Transverse colon (tissue), 4 donors: ENCODE results near the gene SPRN. TPM values are rescaled to one million over a fixed set of nuclear protein-coding genes. Genes with fewer than 3 reads are reported as not detected.
"Not testable (repeated sequence)": the region's sequence is repeated elsewhere in the genome, so short reads cannot be mapped to it uniquely, and the experiment has no call there.

Experiments used
- DNase-seq: peaks from one replicate; pipeline ENCODE4 v3.0.0-alpha.2; 2019
- H3K27ac ChIP-seq, 4 donors: fragments of 200-600 bp; sonication (generic); 2 replicates each; pipeline ENCODE4 v1.5.1; 2016 to 2018; ENCODE audit warnings: inconsistent platforms in 4 of 4
- H3K27me3 ChIP-seq: fragments of 200-600 bp; sonication (generic); 2 replicates; pipeline ENCODE4 v1.5.1; 2017; ENCODE audit warnings: inconsistent platforms
- H3K36me3 ChIP-seq, 4 donors: fragments of 200-600 bp; sonication (generic); 2 replicates each; pipeline ENCODE4 v1.5.1; 2017 to 2019; ENCODE audit warnings: inconsistent platforms in 4 of 4
- H3K4me1 ChIP-seq, 4 donors: fragments of 200-600 bp; sonication (generic); 2 replicates each; pipeline ENCODE4 v1.5.1; 2017 to 2020; ENCODE audit warnings: inconsistent platforms in 4 of 4
- H3K4me3 ChIP-seq, 4 donors: fragments of 200-600 bp; sonication (generic); 1 replicate in 1 of 4; 2 replicates in 3 of 4; pipeline versions ENCODE4 v1.5.1 to v1.6.1; 2017 to 2019; ENCODE audit warnings: inconsistent platforms in 4 of 4
- H3K9me3 ChIP-seq, 2 donors: fragments of 200-600 bp; sonication (generic); 2 replicates each; pipeline ENCODE4 v1.5.1; 2017 to 2019; ENCODE audit warnings: inconsistent platforms in 2 of 2
- CTCF ChIP-seq, 5 experiments: fragments of 200-600 bp in 3 of 5; fragments of 450-650 bp in 2 of 5; sonication (generic) in 3 of 5; IDR thresholded peaks; 1 replicate in 2 of 5; 2 replicates in 3 of 5; pipeline ENCODE4 v1.5.1; 2016 to 2017; ENCODE audit warnings: antibody characterized with exemption in 5 of 5, inconsistent platforms in 3 of 5, mild to moderate bottlenecking in 2 of 5, moderate library complexity in 1 of 5
- EP300 ChIP-seq: sonication (generic); formaldehyde crosslinking; IDR thresholded peaks from one replicate; pipeline ENCODE4 v1.6.1; 2017; ENCODE audit warnings: antibody characterized with exemption, low read depth
- POLR2A ChIP-seq: fragments of 450-650 bp; IDR thresholded peaks from one replicate; pipeline ENCODE4 v1.6.1; 2016; ENCODE audit warnings: antibody characterized with exemption, mild to moderate bottlenecking, moderate library complexity
- POLR2AphosphoS5 ChIP-seq, 3 donors: sonication (generic); formaldehyde crosslinking; IDR thresholded peaks; one replicate each; pipeline ENCODE4 v1.6.1; 2016; ENCODE audit warnings: antibody characterized with exemption in 3 of 3
- WGBS, 2 donors: methylation state at CpG; one replicate each; pipeline ENCODE4 v1.1.5; 2018; ENCODE audit warnings: low coverage in 1 of 2; 5-methylcytosine and 5-hydroxymethylcytosine counted together
- in situ Hi-C, 4 donors: fragments of 200-750 bp; cut with MboI; loops; one replicate each; pipeline versions ENCODE4 v1.15.0 to v1.15.1; 2017; ENCODE audit warnings: low sequenced_read_pairs in 3 of 4, low pct_ligation_motif_present in 1 of 4, low pct_unique_long_range_greater_than_20kb in 1 of 4
- intact Hi-C: fragments of 100-400 bp; cut with DNase I; formaldehyde crosslinking; loops from one replicate; pipeline ENCODE4 v1.15.1; 2023; ENCODE audit warnings: low total_unique reads
- total RNA-seq, 4 donors: library from RNA; depleted of rRNA; stranded (reverse); fragments of >200 nt; gene quantifications; one replicate each; pipeline ENCODE4 v1.1.0, GENCODE V29; 2016

SPRN gene
- total RNA-seq, 4 donors from 2014 or later = not detected

DNA sequence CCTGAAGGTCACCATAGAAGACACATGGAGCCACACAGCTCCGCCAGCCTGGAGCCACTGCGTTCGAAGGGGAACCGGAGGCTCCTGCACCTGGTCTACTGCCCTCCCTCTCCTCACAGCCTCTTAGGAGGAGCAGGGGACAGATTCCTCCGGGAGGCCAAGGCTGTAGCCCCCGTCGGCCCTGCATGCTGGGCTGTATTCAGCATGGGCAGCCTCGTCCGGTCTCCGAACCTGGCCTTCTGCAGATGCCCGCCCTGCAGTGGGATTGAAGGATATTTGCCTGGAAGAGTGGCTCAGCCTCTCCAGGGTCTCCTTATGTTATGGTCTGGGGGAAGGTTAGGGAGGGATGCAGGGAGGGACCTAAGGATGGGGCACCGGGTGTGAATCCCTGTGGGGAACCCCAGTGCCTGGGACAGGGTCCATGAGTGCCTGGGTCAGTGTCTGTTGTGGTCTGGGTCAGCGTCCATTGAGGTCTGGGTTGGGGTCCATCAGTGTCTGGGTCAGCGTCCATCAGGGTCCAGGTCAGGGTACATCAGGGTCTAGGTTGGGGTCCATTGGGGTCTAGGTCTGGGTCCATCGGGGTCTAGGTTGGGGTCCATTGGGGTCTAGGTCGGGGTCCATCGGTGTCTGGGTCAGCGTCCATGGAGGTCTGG, 16.3 kb upstream of the SPRN start:
- Histone ChIP-seq H3K4me3 (no peak overlapping the region), H3K9me3 (no peaks in the 10 kb centered on the region), H3K27ac (no peak overlapping the region), H3K4me1 (no peaks in the 10 kb centered on the region), H3K27me3 (no peaks in the 10 kb centered on the region), H3K36me3 (no peaks in the 10 kb centered on the region)
- 88% methylated on average over 14 of the region's 18 CpGs; no CpG with 5 or more reads in 1 of the 2 donors for WGBS, 2 donors
- no peak for DNase-seq
- intact Hi-C loops = no loop called here
- TF ChIP-seq POLR2A (no peak), POLR2AphosphoS5 (IDR thresholded peaks at IDR 0.05) (no peak), EP300 (no peak), CTCF (IDR thresholded peaks at IDR 0.05) (no peak)
- in situ Hi-C loops = no loop called here

GRCh38 chr10:133439517-133440461, 15.4 kb upstream of the SPRN start:
- in situ Hi-C loops = no loop called here
- Histone ChIP-seq H3K4me1 (no peaks in the 10 kb centered on the region), H3K36me3 (no peaks in the 10 kb centered on the region), H3K9me3 (no peaks in the 10 kb centered on the region), H3K27me3 (no peaks in the 10 kb centered on the region), H3K27ac (no peak overlapping the region), H3K4me3 (no peak overlapping the region)
- intact Hi-C loops = no loop called here
- 89 to 98% methylated on average over 5 to 25 of the region's 25 CpGs for WGBS, 2 donors
- no peak for DNase-seq
- no peak for TF ChIP-seq POLR2AphosphoS5 (IDR thresholded peaks at IDR 0.05)
- TF ChIP-seq EP300 = no peak
- TF ChIP-seq CTCF (IDR thresholded peaks at IDR 0.05) = no peak
- no peak for TF ChIP-seq POLR2A

GRCh38 chr10:133438711-133439273, 14.4 kb upstream of the SPRN start:
- H3K27me3 ChIP-seq = no peaks in the 10 kb centered on the region
- no peak overlapping the region for H3K4me3 ChIP-seq
- WGBS, 2 donors = 76% methylated on average over 8 to 11 of the region's 11 CpGs
- H3K27ac ChIP-seq = no peak overlapping the region
- no peak for DNase-seq
- TF ChIP-seq CTCF (IDR thresholded peaks at IDR 0.05) (peak in 1 of 5 experiments; percentile 8), POLR2AphosphoS5 (IDR thresholded peaks at IDR 0.05) (no peak)
- in situ Hi-C loops = no loop called here
- H3K9me3 ChIP-seq = no peaks in the 10 kb centered on the region
- H3K36me3 ChIP-seq = no peaks in the 10 kb centered on the region
- no peaks in the 10 kb centered on the region for H3K4me1 ChIP-seq
- intact Hi-C loops = no loop called here

GRCh38 chr10:133432789-133433188, 8.4 kb upstream of the SPRN start:
- in situ Hi-C loops, H3K36me3 ChIP-seq, H3K27me3 ChIP-seq, H3K4me1 ChIP-seq, H3K27ac ChIP-seq, intact Hi-C loops, H3K4me3 ChIP-seq, DNase-seq, H3K9me3 ChIP-seq: not testable (repeated sequence)
- WGBS, 2 donors = 84% methylated on average over 5 of the region's 25 CpGs; no CpG with 5 or more reads in 1 of the 2 donors

DNA sequence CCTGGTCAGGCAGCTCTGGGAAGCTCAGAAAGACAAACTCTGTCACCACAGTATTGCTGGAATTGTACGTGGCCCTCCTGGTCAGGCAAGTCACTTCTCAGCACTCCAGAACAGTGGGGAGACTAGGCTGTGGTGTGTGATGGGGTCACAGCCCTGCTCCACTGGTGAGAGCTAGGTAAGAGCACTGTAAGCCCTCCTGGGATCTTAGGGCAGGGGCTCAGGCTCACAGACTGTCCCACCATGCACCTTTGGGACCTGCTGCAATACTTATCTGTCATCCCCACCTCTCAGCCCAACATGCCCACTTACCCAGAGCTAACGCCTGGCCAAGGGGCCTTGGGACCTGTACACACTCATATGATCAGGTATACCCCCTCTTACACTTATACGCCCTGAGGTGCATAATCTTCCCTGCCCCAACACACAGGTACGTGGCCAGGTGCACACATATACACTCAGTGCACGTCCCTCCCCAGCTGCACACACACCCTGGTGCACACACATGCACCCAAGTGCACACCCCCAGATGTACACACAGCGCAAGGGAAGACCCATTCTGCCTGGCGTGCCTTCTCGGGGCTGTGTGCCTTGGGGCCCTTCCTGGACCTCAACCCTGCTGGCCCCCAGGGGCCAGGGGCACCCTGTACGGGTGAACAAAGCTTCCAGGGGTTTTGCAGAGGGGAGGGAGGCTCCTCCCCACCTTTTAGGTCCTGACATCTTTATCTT, 7.6 kb upstream of the SPRN start:
- DNase-seq, H3K4me3 ChIP-seq, H3K27me3 ChIP-seq, intact Hi-C loops, H3K4me1 ChIP-seq, H3K9me3 ChIP-seq, H3K36me3 ChIP-seq, in situ Hi-C loops, H3K27ac ChIP-seq: not testable (repeated sequence)
- 65% methylated on average over 5 of the region's 9 CpGs; no CpG with 5 or more reads in 1 of the 2 donors for WGBS, 2 donors

DNA sequence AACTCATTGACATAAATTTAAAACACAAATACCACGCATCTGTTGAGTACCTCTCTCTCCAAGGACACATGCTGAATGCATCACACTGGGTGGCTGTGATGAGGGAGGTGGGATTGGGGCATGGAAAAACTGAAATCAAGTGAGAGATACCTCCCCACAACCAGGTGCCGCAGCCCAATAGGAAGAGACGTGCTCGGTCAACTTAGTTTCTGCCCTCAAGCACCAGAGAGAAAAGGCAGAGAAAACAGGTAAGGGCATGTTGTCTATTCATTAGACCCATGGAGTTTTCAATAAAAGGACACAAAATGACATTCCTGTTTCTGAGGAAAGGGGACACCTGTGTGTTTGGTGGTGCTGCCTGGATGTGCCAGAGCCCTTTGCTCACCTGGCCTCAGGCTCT, 5.1 kb upstream of the SPRN start:
- H3K36me3 ChIP-seq, H3K9me3 ChIP-seq, H3K27me3 ChIP-seq, H3K4me1 ChIP-seq, H3K4me3 ChIP-seq, in situ Hi-C loops, H3K27ac ChIP-seq, intact Hi-C loops, DNase-seq: not testable (repeated sequence)
- WGBS, 2 donors = 57 to 91% methylated on average over 2 to 4 of the region's 4 CpGs

GRCh38 chr10:133424102-133424501, 323 bp downstream of the SPRN start:
- in situ Hi-C loops, H3K27ac ChIP-seq, intact Hi-C loops, H3K4me3 ChIP-seq, H3K9me3 ChIP-seq, H3K4me1 ChIP-seq, DNase-seq, H3K36me3 ChIP-seq: not testable (repeated sequence)
- H3K27me3 ChIP-seq = peaks cover 17% of the 10 kb centered on the region
- no CpG with 5 or more reads among the region's 46 CpGs for WGBS, 2 donors
